ENCODE data around the gene KLK15. TPM values are rescaled to one million over a fixed set of nuclear protein-coding genes. Genes with fewer than 3 reads are reported as not detected.

The KLK15 gene, protein sequence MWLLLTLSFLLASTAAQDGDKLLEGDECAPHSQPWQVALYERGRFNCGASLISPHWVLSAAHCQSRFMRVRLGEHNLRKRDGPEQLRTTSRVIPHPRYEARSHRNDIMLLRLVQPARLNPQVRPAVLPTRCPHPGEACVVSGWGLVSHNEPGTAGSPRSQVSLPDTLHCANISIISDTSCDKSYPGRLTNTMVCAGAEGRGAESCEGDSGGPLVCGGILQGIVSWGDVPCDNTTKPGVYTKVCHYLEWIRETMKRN
- not detected in 2 replicates for total RNA-seq (2014; rRNA removed; shearing (Covaris generic))
- polyA plus RNA-seq (2015; cell fraction: cytosol; rRNA removed) = 0.23 and 1.1 TPM in 2 replicates
- 1.1 TPM in 1 of 2 replicates, not detected in the other for polyA plus RNA-seq (2015; cell fraction: nucleus; rRNA removed)

DNA sequence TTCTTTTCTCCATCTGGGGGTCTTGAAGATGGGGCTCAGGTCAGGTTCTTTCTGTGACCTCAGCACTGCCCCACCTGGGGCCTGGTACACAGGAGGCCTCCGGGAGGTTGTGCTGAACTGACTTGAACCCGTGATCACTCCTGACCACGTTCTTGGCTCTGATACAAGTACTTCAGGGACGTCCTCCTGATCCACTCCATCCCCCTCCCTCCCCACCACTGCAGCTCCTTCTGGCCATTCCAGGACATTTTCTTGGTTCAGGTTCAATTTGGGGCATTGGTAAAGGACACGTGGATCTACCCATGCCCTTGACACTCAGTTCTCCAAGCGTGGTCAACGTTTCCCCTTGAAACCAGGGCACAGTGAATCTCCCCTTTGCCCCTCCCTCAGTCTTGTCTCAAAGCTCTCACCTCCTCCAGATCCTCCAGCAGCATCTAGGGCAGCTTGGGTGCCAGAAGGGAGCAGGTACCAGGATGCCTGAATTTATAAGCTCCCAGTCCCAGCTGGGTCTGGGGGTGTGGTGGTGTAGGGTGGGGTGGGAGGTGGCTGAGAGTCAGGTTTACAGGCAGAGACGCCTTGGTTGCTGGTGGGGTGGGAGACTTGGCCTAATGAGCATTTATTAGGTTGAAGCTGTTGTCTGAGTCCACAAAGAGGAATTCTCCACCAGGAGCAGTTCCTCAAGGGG is at the start of gene KLK15:
Gene KLK15 (minus strand): TSS at position 458 of the 685 bp plus-strand sequence. CDS start 2,082 bp downstream, outside the sequence.
- in situ Hi-C loops (cut with HindIII; ENCODE audit: low pct_unique_long_range_greater_than_20kb, low sequenced_read_pairs) = no loop called here
- no peak for DNase-seq (ENCODE audit: low read depth, low spot score)

GRCh38 chr19:50882188-50882587 is 48.8 kb upstream of the KLK15 start:
- no peak for DNase-seq (ENCODE audit: low read depth, low spot score)
- in situ Hi-C loops (cut with HindIII; ENCODE audit: low pct_unique_long_range_greater_than_20kb, low sequenced_read_pairs) = no loop called here

- in situ Hi-C loops (cut with HindIII; ENCODE audit: low pct_unique_long_range_greater_than_20kb, low sequenced_read_pairs) = no loop called here
- DNase-seq (ENCODE audit: low read depth, low spot score) = no peak
Observed at GRCh38 chr19:50880241-50880640, 46.9 kb upstream of the KLK15 start.

GRCh38 chr19:50878851-50879250 is 45.5 kb upstream of the KLK15 start:
- no peak for DNase-seq (ENCODE audit: low read depth, low spot score)
- in situ Hi-C loops (cut with HindIII; ENCODE audit: low pct_unique_long_range_greater_than_20kb, low sequenced_read_pairs) = no loop called here

- no peak for DNase-seq (ENCODE audit: low read depth, low spot score)
- in situ Hi-C loops (cut with HindIII; ENCODE audit: low pct_unique_long_range_greater_than_20kb, low sequenced_read_pairs) = no loop called here
Observed at GRCh38 chr19:50877338-50877737, 44.0 kb upstream of the KLK15 start.

- no peak for DNase-seq (ENCODE audit: low read depth, low spot score)
- in situ Hi-C loops (cut with HindIII; ENCODE audit: low pct_unique_long_range_greater_than_20kb, low sequenced_read_pairs) = no loop called here
Observed at GRCh38 chr19:50876456-50876855, 43.1 kb upstream of the KLK15 start.

GRCh38 chr19:50875795-50876422 is 42.5 kb upstream of the KLK15 start:
- in situ Hi-C loops (cut with HindIII; ENCODE audit: low pct_unique_long_range_greater_than_20kb, low sequenced_read_pairs) = no loop called here
- DNase-seq (ENCODE audit: low read depth, low spot score) = no peak

GRCh38 chr19:50874211-50874610 is 40.8 kb upstream of the KLK15 start:
- no peak for DNase-seq (ENCODE audit: low read depth, low spot score)
- in situ Hi-C loops (cut with HindIII; ENCODE audit: low pct_unique_long_range_greater_than_20kb, low sequenced_read_pairs) = no loop called here

GRCh38 chr19:50873056-50873455 is 39.7 kb upstream of the KLK15 start, which contains the start of gene KLK2:
Gene KLK2, plus strand, starts transcription at chr19:50873439. Its CDS starts 35 bp downstream, at chr19:50873474.
- no peak for DNase-seq (ENCODE audit: low read depth, low spot score)
- in situ Hi-C loops (cut with HindIII; ENCODE audit: low pct_unique_long_range_greater_than_20kb, low sequenced_read_pairs) = no loop called here

- peak; percentile 93 for DNase-seq (ENCODE audit: low read depth, low spot score)
- in situ Hi-C loops (cut with HindIII; ENCODE audit: low pct_unique_long_range_greater_than_20kb, low sequenced_read_pairs) = no loop called here
Observed at GRCh38 chr19:50870417-50871089, 37.2 kb upstream of the KLK15 start.

- DNase-seq (ENCODE audit: low read depth, low spot score) = no peak
- in situ Hi-C loops (cut with HindIII; ENCODE audit: low pct_unique_long_range_greater_than_20kb, low sequenced_read_pairs) = no loop called here
Observed at GRCh38 chr19:50869479-50869878, 36.1 kb upstream of the KLK15 start.

DNA sequence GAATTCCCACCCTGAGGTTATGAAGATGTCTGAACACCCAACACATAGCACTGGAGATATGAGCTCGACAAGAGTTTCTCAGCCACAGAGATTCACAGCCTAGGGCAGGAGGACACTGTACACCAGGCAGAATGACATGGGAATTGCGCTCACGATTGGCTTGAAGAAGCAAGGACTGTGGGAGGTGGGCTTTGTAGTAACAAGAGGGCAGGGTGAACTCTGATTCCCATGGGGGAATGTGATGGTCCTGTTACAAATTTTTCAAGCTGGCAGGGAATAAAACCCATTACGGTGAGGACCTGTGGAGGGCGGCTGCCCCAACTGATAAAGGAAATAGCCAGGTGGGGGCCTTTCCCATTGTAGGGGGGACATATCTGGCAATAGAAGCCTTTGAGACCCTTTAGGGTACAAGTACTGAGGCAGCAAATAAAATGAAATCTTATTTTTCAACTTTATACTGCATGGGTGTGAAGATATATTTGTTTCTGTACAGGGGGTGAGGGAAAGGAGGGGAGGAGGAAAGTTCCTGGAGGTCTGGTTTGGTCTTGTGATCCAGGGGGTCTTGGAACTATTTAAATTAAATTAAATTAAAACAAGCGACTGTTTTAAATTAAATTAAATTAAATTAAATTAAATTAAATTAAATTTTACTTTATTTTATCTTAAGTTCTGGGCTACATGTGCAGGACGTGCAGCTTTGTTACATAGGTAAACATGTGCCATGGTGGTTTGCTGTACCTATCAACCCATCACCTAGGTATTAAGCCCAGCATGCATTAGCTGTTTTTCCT is 28.3 kb upstream of the KLK15 start:
- in situ Hi-C loops (cut with HindIII; ENCODE audit: low pct_unique_long_range_greater_than_20kb, low sequenced_read_pairs) = no loop called here
- no peak for DNase-seq (ENCODE audit: low read depth, low spot score)

DNA sequence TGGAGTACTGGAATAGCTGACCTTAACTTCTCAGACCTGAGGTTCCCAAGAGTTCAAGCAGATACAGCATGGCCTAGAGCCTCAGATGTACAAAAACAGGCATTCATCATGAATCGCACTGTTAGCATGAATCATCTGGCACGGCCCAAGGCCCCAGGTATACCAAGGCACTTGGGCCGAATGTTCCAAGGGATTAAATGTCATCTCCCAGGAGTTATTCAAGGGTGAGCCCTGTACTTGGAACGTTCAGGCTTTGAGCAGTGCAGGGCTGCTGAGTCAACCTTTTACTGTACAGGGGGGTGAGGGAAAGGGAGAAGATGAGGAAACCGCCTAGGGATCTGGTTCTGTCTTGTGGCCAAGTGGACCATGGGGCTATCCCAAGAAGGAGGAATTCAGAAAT is 27.6 kb upstream of the KLK15 start:
- DNase-seq (ENCODE audit: low read depth, low spot score) = no peak
- in situ Hi-C loops (cut with HindIII; ENCODE audit: low pct_unique_long_range_greater_than_20kb, low sequenced_read_pairs) = no loop called here

- in situ Hi-C loops (cut with HindIII; ENCODE audit: low pct_unique_long_range_greater_than_20kb, low sequenced_read_pairs) = no loop called here
- no peak for DNase-seq (ENCODE audit: low read depth, low spot score)
Observed at GRCh38 chr19:50859849-50860248, 26.5 kb upstream of the KLK15 start.

DNA sequence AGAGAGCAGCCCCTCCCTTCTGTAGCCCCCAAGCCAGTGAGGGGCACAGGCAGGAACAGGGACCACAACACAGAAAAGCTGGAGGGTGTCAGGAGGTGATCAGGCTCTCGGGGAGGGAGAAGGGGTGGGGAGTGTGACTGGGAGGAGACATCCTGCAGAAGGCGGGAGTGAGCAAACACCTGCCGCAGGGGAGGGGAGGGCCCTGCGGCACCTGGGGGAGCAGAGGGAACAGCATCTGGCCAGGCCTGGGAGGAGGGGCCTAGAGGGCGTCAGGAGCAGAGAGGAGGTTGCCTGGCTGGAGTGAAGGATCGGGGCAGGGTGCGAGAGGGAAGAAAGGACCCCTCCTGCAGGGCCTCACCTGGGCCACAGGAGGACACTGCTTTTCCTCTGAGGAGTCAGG is 25.5 kb upstream of the KLK15 start:
- in situ Hi-C loops (cut with HindIII; ENCODE audit: low pct_unique_long_range_greater_than_20kb, low sequenced_read_pairs) = no loop called here

GRCh38 chr19:50857366-50857765 is 24.0 kb upstream of the KLK15 start:
- in situ Hi-C loops (cut with HindIII; ENCODE audit: low pct_unique_long_range_greater_than_20kb, low sequenced_read_pairs) = no loop called here

More for the DNA sequence above, 25.5 kb upstream of the KLK15 start:
- DNase-seq (ENCODE audit: low read depth, low spot score) = no peak

DNA sequence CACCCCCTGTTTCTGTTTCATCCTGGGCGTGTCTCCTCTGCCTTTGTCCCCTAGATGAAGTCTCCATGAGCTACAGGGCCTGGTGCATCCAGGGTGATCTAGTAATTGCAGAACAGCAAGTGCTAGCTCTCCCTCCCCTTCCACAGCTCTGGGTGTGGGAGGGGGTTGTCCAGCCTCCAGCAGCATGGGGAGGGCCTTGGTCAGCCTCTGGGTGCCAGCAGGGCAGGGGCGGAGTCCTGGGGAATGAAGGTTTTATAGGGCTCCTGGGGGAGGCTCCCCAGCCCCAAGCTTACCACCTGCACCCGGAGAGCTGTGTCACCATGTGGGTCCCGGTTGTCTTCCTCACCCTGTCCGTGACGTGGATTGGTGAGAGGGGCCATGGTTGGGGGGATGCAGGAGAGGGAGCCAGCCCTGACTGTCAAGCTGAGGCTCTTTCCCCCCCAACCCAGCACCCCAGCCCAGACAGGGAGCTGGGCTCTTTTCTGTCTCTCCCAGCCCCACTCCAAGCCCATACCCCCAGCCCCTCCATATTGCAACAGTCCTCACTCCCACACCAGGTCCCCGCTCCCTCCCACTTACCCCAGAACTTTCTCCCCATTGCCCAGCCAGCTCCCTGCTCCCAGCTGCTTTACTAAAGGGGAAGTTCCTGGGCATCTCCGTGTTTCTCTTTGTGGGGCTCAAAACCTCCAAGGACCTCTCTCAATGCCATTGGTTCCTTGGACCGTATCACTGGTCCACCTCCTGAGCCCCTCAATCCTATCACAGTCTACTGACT is 21.4 kb upstream of the KLK15 start, which contains the start of gene KLK3:
Gene KLK3 (plus strand): TSS at position 280 of the 775 bp plus-strand sequence. CDS start 41 bp downstream, at position 321.
- in situ Hi-C loops (cut with HindIII; ENCODE audit: low pct_unique_long_range_greater_than_20kb, low sequenced_read_pairs) = no loop called here
- no peak for DNase-seq (ENCODE audit: low read depth, low spot score)

More at GRCh38 chr19:50857366-50857765, 24.0 kb upstream of the KLK15 start:
- no peak for DNase-seq (ENCODE audit: low read depth, low spot score)

All from SK-MEL-5 (cell line).